Measurements from ENCODE around the gene TNFSF9. TPM values are rescaled to one million over a fixed set of nuclear protein-coding genes. Genes with fewer than 3 reads are reported as not detected.
A peak's percentile ranks its signal among the peaks of the same experiment; 100 is the strongest.

Gene TNFSF9
- total and polyA plus RNA-seq, 4 experiments from 2014 or later: 0.29 to 3.3 (median 0.81) TPM

- Histone ChIP-seq H3K4me3 (ENCODE audit: low read length in 2 of 2) (no peak overlapping the region), H3K36me3 (ENCODE audit: insufficient read depth, low read length) (no peaks in the 10 kb centered on the region), H3K27ac (ENCODE audit: low read depth, low read length) (no peak overlapping the region), H3K9me3 (ENCODE audit: control insufficient read depth in 1 of 2, low read length in 2 of 2) (no peaks in the 10 kb centered on the region), H3K4me1 (ENCODE audit: insufficient read depth, low read length) (peaks cover 6% of the 10 kb centered on the region), H3K27me3 (ENCODE audit: insufficient read depth, low read length) (no peaks in the 10 kb centered on the region)
- ChIA-PET POLR2A (ENCODE audit: partially characterized antibody) (no interaction called here), CTCF (ENCODE audit: partially characterized antibody) (no interaction called here)
- Mint-ChIP-seq H3K27ac (no peak overlapping the region), H3K27me3 (peaks cover 0 to 4% of the 10 kb centered on the region in 2 donors), H3K4me3 (no peak overlapping the region), H3K4me1 (peaks cover 4 to 7% (median 6%) of the 10 kb centered on the region in 4 donors), H3K36me3 (no peaks in the 10 kb centered on the region), H3K9me3 (no peaks in the 10 kb centered on the region)
- DNase-seq: no peak
- intact Hi-C loops (cut with micrococcal nuclease): loop anchor here (10.0 kb wide), 1 partner anchor 85 kb away; the partner anchor contains the start of gene KHSRP
Observed at GRCh38 chr19:6509118-6509971, 21.5 kb upstream of the TNFSF9 start.

- Mint-ChIP-seq H3K36me3 (no peaks in the 10 kb centered on the region), H3K9me3 (no peaks in the 10 kb centered on the region), H3K27ac (peak overlapping the region in 1 of 7 donors; percentile 36), H3K4me1 (peaks cover 0 to 5% (median under 1%) of the 10 kb centered on the region in 4 donors), H3K27me3 (no peaks in the 10 kb centered on the region), H3K4me3 (no peak overlapping the region)
- intact Hi-C loops (cut with micrococcal nuclease): no loop called here
- no peak for DNase-seq
- Histone ChIP-seq H3K4me3 (ENCODE audit: low read length in 2 of 2) (no peak overlapping the region), H3K27ac (ENCODE audit: low read depth, low read length) (no peak overlapping the region), H3K36me3 (ENCODE audit: insufficient read depth, low read length) (no peaks in the 10 kb centered on the region), H3K9me3 (ENCODE audit: control insufficient read depth in 1 of 2, low read length in 2 of 2) (no peaks in the 10 kb centered on the region), H3K4me1 (ENCODE audit: insufficient read depth, low read length) (no peaks in the 10 kb centered on the region), H3K27me3 (ENCODE audit: insufficient read depth, low read length) (no peaks in the 10 kb centered on the region)
- POLR2A ChIA-PET (ENCODE audit: partially characterized antibody): no interaction called here
- CTCF ChIA-PET (ENCODE audit: partially characterized antibody): interaction anchor here (1.2 kb wide), 1 partner anchor 10 kb away, joined by 3 read pairs; no protein-coding TSS in a partner anchor
Observed at GRCh38 chr19:6510618-6511017, 20.2 kb upstream of the TNFSF9 start.

GRCh38 chr19:6514089-6514488 is 16.7 kb upstream of the TNFSF9 start:
- intact Hi-C loops (cut with micrococcal nuclease): no loop called here
- H3K27ac Mint-ChIP-seq: peak overlapping the region in 1 of 7 donors; percentile 29

GRCh38 chr19:6514926-6515544 is 15.8 kb upstream of the TNFSF9 start:
- CTCF ChIA-PET (ENCODE audit: partially characterized antibody): interaction anchor here (4.5 kb wide), 1 partner anchor 348 kb away, joined by 54 read pairs; no protein-coding TSS in a partner anchor
- DNase-seq: no peak
- no peaks in the 10 kb centered on the region for H3K9me3 ChIP-seq (ENCODE audit: control insufficient read depth in 1 of 2, low read length in 2 of 2)
- Mint-ChIP-seq H3K27me3 (no peaks in the 10 kb centered on the region), H3K4me1 (peaks cover 21 to 37% (median 27%) of the 10 kb centered on the region in 4 donors), H3K9me3 (peaks cover 0 to 3% (median 0%) of the 10 kb centered on the region in 8 donors), H3K27ac (peak overlapping the region in 2 of 7 donors; percentile 72 to 80), H3K36me3 (no peaks in the 10 kb centered on the region), H3K4me3 (peak overlapping the region; percentile 42 to 81 (median 64))
- no peaks in the 10 kb centered on the region for H3K27me3 ChIP-seq (ENCODE audit: insufficient read depth, low read length)
- peaks cover 25% of the 10 kb centered on the region for H3K4me1 ChIP-seq (ENCODE audit: insufficient read depth, low read length)
- no peak overlapping the region for H3K4me3 ChIP-seq (ENCODE audit: low read length in 2 of 2)
- intact Hi-C loops (cut with micrococcal nuclease): no loop called here
- no peaks in the 10 kb centered on the region for H3K36me3 ChIP-seq (ENCODE audit: insufficient read depth, low read length)
- H3K27ac ChIP-seq (ENCODE audit: low read depth, low read length): no peak overlapping the region
- POLR2A ChIA-PET (ENCODE audit: partially characterized antibody): no interaction called here

More at GRCh38 chr19:6514089-6514488, 16.7 kb upstream of the TNFSF9 start:
- no peaks in the 10 kb centered on the region for H3K36me3 Mint-ChIP-seq
- no peaks in the 10 kb centered on the region for H3K27me3 Mint-ChIP-seq
- peaks cover 21 to 34% (median 25%) of the 10 kb centered on the region in 4 donors for H3K4me1 Mint-ChIP-seq
- ChIA-PET POLR2A (ENCODE audit: partially characterized antibody) (no interaction called here), CTCF (ENCODE audit: partially characterized antibody) (interaction anchor here (0.6 kb wide), 1 partner anchor 53 kb away, joined by 4 read pairs; no protein-coding TSS in a partner anchor)
- H3K9me3 ChIP-seq (ENCODE audit: control insufficient read depth in 1 of 2, low read length in 2 of 2): no peaks in the 10 kb centered on the region
- no peaks in the 10 kb centered on the region for H3K27me3 ChIP-seq (ENCODE audit: insufficient read depth, low read length)
- H3K36me3 ChIP-seq (ENCODE audit: insufficient read depth, low read length): no peaks in the 10 kb centered on the region
- H3K4me3 ChIP-seq (ENCODE audit: low read length in 2 of 2): no peak overlapping the region
- peaks cover 0 to 3% (median 0%) of the 10 kb centered on the region in 8 donors for H3K9me3 Mint-ChIP-seq
- peaks cover 25% of the 10 kb centered on the region for H3K4me1 ChIP-seq (ENCODE audit: insufficient read depth, low read length)
- peak overlapping the region in 4 of 8 donors; percentile 9 to 43 (median 25) for H3K4me3 Mint-ChIP-seq
- no peak overlapping the region for H3K27ac ChIP-seq (ENCODE audit: low read depth, low read length)
- no peak for DNase-seq

- H3K27ac Mint-ChIP-seq: peak overlapping the region; percentile 65 to 93 (median 91)
- H3K9me3 Mint-ChIP-seq: peaks cover 0 to 3% (median 0%) of the 10 kb centered on the region in 8 donors
- intact Hi-C loops (cut with micrococcal nuclease): loop anchor here (1.0 to 2.0 kb wide), 3 partner anchors 237 to 347 kb away; partner anchors contain the start of gene SH2D3A
- H3K4me1 ChIP-seq (ENCODE audit: insufficient read depth, low read length): peaks cover 25% of the 10 kb centered on the region
- POLR2A ChIA-PET (ENCODE audit: partially characterized antibody): interaction anchor here (0.6 to 1.6 kb wide), 9 partner anchors 15 to 484 kb away, joined by 3 to 8 read pairs (median 3); partner anchors contain the start of genes DENND1C and TNFSF9
- H3K4me3 ChIP-seq (ENCODE audit: low read length in 2 of 2): peak overlapping the region; percentile 30 to 70
- H3K36me3 Mint-ChIP-seq: no peaks in the 10 kb centered on the region
- peaks cover 21 to 37% (median 27%) of the 10 kb centered on the region in 4 donors for H3K4me1 Mint-ChIP-seq
- no peaks in the 10 kb centered on the region for H3K9me3 ChIP-seq (ENCODE audit: control insufficient read depth in 1 of 2, low read length in 2 of 2)
- DNase-seq: peak in 4 of 5 donors; percentile 52 to 61 (median 56)
- H3K4me3 Mint-ChIP-seq: peak overlapping the region; percentile 93 to 99 (median 96)
- H3K27me3 ChIP-seq (ENCODE audit: insufficient read depth, low read length): no peaks in the 10 kb centered on the region
- no peaks in the 10 kb centered on the region for H3K27me3 Mint-ChIP-seq
- peak overlapping the region; percentile 45 for H3K27ac ChIP-seq (ENCODE audit: low read depth, low read length)
- CTCF ChIA-PET (ENCODE audit: partially characterized antibody): interaction anchor here (0.6 to 4.5 kb wide), 24 partner anchors 9 to 1725 kb away, joined by 3 to 54 read pairs (median 4); partner anchors contain the start of genes DENND1C, GPR108, KHSRP and SH2D3A
- no peaks in the 10 kb centered on the region for H3K36me3 ChIP-seq (ENCODE audit: insufficient read depth, low read length)
Observed at GRCh38 chr19:6516018-6516658, 14.7 kb upstream of the TNFSF9 start.

- CTCF ChIA-PET (ENCODE audit: partially characterized antibody): interaction anchor here (0.6 to 4.5 kb wide), 24 partner anchors 10 to 1726 kb away, joined by 3 to 54 read pairs (median 4); partner anchors contain the start of genes DENND1C, GPR108, KHSRP and SH2D3A
- Mint-ChIP-seq H3K36me3 (no peaks in the 10 kb centered on the region), H3K9me3 (peaks cover 0 to 3% (median 0%) of the 10 kb centered on the region in 8 donors), H3K27ac (peak overlapping the region; percentile 42 to 96 (median 84)), H3K27me3 (no peaks in the 10 kb centered on the region), H3K4me3 (peak overlapping the region; percentile 93 to 98 (median 96)), H3K4me1 (peaks cover 21 to 38% (median 27%) of the 10 kb centered on the region in 4 donors)
- Histone ChIP-seq H3K36me3 (ENCODE audit: insufficient read depth, low read length) (no peaks in the 10 kb centered on the region), H3K4me3 (ENCODE audit: low read length in 2 of 2) (peak overlapping the region; percentile 30 to 70), H3K27me3 (ENCODE audit: insufficient read depth, low read length) (no peaks in the 10 kb centered on the region), H3K4me1 (ENCODE audit: insufficient read depth, low read length) (peaks cover 27% of the 10 kb centered on the region), H3K27ac (ENCODE audit: low read depth, low read length) (peak overlapping the region; percentile 45), H3K9me3 (ENCODE audit: control insufficient read depth in 1 of 2, low read length in 2 of 2) (no peaks in the 10 kb centered on the region)
- POLR2A ChIA-PET (ENCODE audit: partially characterized antibody): interaction anchor here (0.8 to 1.6 kb wide), 8 partner anchors 14 to 346 kb away, joined by 3 to 8 read pairs (median 4); partner anchors contain the start of genes DENND1C and TNFSF9
- peak; percentile 80 to 89 (median 85) for DNase-seq
- intact Hi-C loops (cut with micrococcal nuclease): loop anchor here (1.0 to 2.0 kb wide), 5 partner anchors 116 to 347 kb away; partner anchors contain the start of gene SH2D3A
Observed at GRCh38 chr19:6516659-6517291, 14.1 kb upstream of the TNFSF9 start.

Data from CD4-positive, alpha-beta memory T cell (primary cell).